ENCODE results near the gene PRKAR1B. TPM values are rescaled to one million over a fixed set of nuclear protein-coding genes. Genes with fewer than 3 reads are reported as not detected.
A peak's percentile ranks its signal among the peaks of the same experiment; 100 is the strongest.

The PRKAR1B gene
- total and polyA plus RNA-seq, 7 experiments from 2014 or later: 16.1 to 51.4 (median 28.7) TPM

GRCh38 chr7:591856-592628 lies 135.0 kb downstream of the PRKAR1B start:
- H3K27me3 ChIP-seq (ENCODE audit: control insufficient read depth in 2 of 2, insufficient read depth in 2 of 2, low read length in 2 of 2): no peaks in the 10 kb centered on the region
- Mint-ChIP-seq H3K27me3 (no peaks in the 10 kb centered on the region), H3K4me3 (no peak overlapping the region), H3K9me3 (peaks cover 0 to 11% (median 5%) of the 10 kb centered on the region in 11 donors), H3K4me1 (peaks cover 9 to 36% (median 18%) of the 10 kb centered on the region in 7 donors), H3K36me3 (peaks cover 10 to 28% (median 15%) of the 10 kb centered on the region in 5 donors), H3K27ac (peak overlapping the region in 3 of 9 donors; percentile 33 to 41 (median 33))
- intact Hi-C loops (cut with micrococcal nuclease): no loop called here
- DNase-seq (no peak), ATAC-seq (no peak)
- H3K36me3 ChIP-seq (ENCODE audit: control insufficient read depth in 2 of 3, insufficient read depth in 3 of 3, low read length in 3 of 3): peaks cover 0 to 25% (median 0%) of the 10 kb centered on the region in 3 experiments
- no peak overlapping the region for H3K27ac ChIP-seq (ENCODE audit: low read depth, low read length)
- H3K4me3 ChIP-seq (ENCODE audit: low read length): no peak overlapping the region
- H3K9me3 ChIP-seq (ENCODE audit: control insufficient read depth in 2 of 3, low read length in 3 of 3): no peaks in the 10 kb centered on the region
- ChIA-PET POLR2A (no interaction called here), CTCF (no interaction called here)
- H3K4me1 ChIP-seq (ENCODE audit: control insufficient read depth in 2 of 2, insufficient read depth in 2 of 2, low read length in 2 of 2): peaks cover 0 to 11% of the 10 kb centered on the region in 2 donors

GRCh38 chr7:590731-591551 lies 136.1 kb downstream of the PRKAR1B start:
- no peak overlapping the region for H3K4me3 Mint-ChIP-seq
- DNase-seq (no peak), ATAC-seq (no peak)
- intact Hi-C loops (cut with micrococcal nuclease): no loop called here
- Histone ChIP-seq H3K4me3 (ENCODE audit: low read length) (no peak overlapping the region), H3K36me3 (ENCODE audit: control insufficient read depth in 2 of 3, insufficient read depth in 3 of 3, low read length in 3 of 3) (peaks cover 0 to 23% (median 0%) of the 10 kb centered on the region in 3 experiments), H3K9me3 (ENCODE audit: control insufficient read depth in 2 of 3, low read length in 3 of 3) (no peaks in the 10 kb centered on the region), H3K4me1 (ENCODE audit: control insufficient read depth in 2 of 2, insufficient read depth in 2 of 2, low read length in 2 of 2) (peaks cover 0 to 11% of the 10 kb centered on the region in 2 donors), H3K27me3 (ENCODE audit: control insufficient read depth in 2 of 2, insufficient read depth in 2 of 2, low read length in 2 of 2) (no peaks in the 10 kb centered on the region), H3K27ac (ENCODE audit: low read depth, low read length) (no peak overlapping the region)
- no peaks in the 10 kb centered on the region for H3K27me3 Mint-ChIP-seq
- H3K9me3 Mint-ChIP-seq: peaks cover 0 to 14% (median 5%) of the 10 kb centered on the region in 11 donors
- peak overlapping the region in 1 of 9 donors; percentile 41 for H3K27ac Mint-ChIP-seq
- ChIA-PET POLR2A (no interaction called here), CTCF (no interaction called here)
- peaks cover 12 to 35% (median 15%) of the 10 kb centered on the region in 5 donors for H3K36me3 Mint-ChIP-seq
- H3K4me1 Mint-ChIP-seq: peaks cover 9 to 42% (median 21%) of the 10 kb centered on the region in 7 donors

- peaks cover 0 to 19% (median 5%) of the 10 kb centered on the region in 11 donors for H3K9me3 Mint-ChIP-seq
- no peak overlapping the region for H3K4me3 ChIP-seq (ENCODE audit: low read length)
- H3K4me3 Mint-ChIP-seq: no peak overlapping the region
- ATAC-seq (no peak), DNase-seq (no peak)
- no peaks in the 10 kb centered on the region for H3K27me3 Mint-ChIP-seq
- CTCF ChIA-PET: no interaction called here
- H3K27ac Mint-ChIP-seq: no peak overlapping the region
- POLR2A ChIA-PET: no interaction called here
- no peaks in the 10 kb centered on the region for H3K9me3 ChIP-seq (ENCODE audit: control insufficient read depth in 2 of 3, low read length in 3 of 3)
- peaks cover 12 to 39% (median 16%) of the 10 kb centered on the region in 5 donors for H3K36me3 Mint-ChIP-seq
- H3K36me3 ChIP-seq (ENCODE audit: control insufficient read depth in 2 of 3, insufficient read depth in 3 of 3, low read length in 3 of 3): peaks cover 0 to 15% (median 0%) of the 10 kb centered on the region in 3 experiments
- no peaks in the 10 kb centered on the region for H3K27me3 ChIP-seq (ENCODE audit: control insufficient read depth in 2 of 2, insufficient read depth in 2 of 2, low read length in 2 of 2)
- H3K4me1 Mint-ChIP-seq: peaks cover 9 to 41% (median 28%) of the 10 kb centered on the region in 7 donors
- intact Hi-C loops (cut with micrococcal nuclease): no loop called here
- peaks cover under 1 to 11% of the 10 kb centered on the region in 2 donors for H3K4me1 ChIP-seq (ENCODE audit: control insufficient read depth in 2 of 2, insufficient read depth in 2 of 2, low read length in 2 of 2)
- no peak overlapping the region for H3K27ac ChIP-seq (ENCODE audit: low read depth, low read length)
Measured at GRCh38 chr7:589781-590575, 137.1 kb downstream of the PRKAR1B start.

GRCh38 chr7:587767-588166 lies 139.3 kb downstream of the PRKAR1B start:
- ATAC-seq: no peak
- H3K9me3 ChIP-seq (ENCODE audit: control insufficient read depth in 2 of 3, low read length in 3 of 3): no peaks in the 10 kb centered on the region
- peaks cover 0 to 19% (median 5%) of the 10 kb centered on the region in 11 donors for H3K9me3 Mint-ChIP-seq
- peaks cover 15 to 51% (median 20%) of the 10 kb centered on the region in 5 donors for H3K36me3 Mint-ChIP-seq
- H3K27me3 Mint-ChIP-seq: no peaks in the 10 kb centered on the region
- no peak for DNase-seq
- ChIA-PET CTCF (no interaction called here), POLR2A (no interaction called here)
- no peaks in the 10 kb centered on the region for H3K27me3 ChIP-seq (ENCODE audit: control insufficient read depth in 2 of 2, insufficient read depth in 2 of 2, low read length in 2 of 2)
- intact Hi-C loops (cut with micrococcal nuclease): no loop called here
- H3K36me3 ChIP-seq (ENCODE audit: control insufficient read depth in 2 of 3, insufficient read depth in 3 of 3, low read length in 3 of 3): peaks cover 0 to 11% (median 0%) of the 10 kb centered on the region in 3 experiments
- peak overlapping the region in 5 of 9 donors; percentile 17 to 86 (median 54) for H3K27ac Mint-ChIP-seq
- no peak overlapping the region for H3K27ac ChIP-seq (ENCODE audit: low read depth, low read length)
- H3K4me1 ChIP-seq (ENCODE audit: control insufficient read depth in 2 of 2, insufficient read depth in 2 of 2, low read length in 2 of 2): peaks cover 15 to 17% of the 10 kb centered on the region in 2 donors
- no peak overlapping the region for H3K4me3 ChIP-seq (ENCODE audit: low read length)
- H3K4me1 Mint-ChIP-seq: peaks cover 16 to 46% (median 35%) of the 10 kb centered on the region in 7 donors
- peak overlapping the region in 1 of 10 donors; percentile 41 for H3K4me3 Mint-ChIP-seq

- intact Hi-C loops (cut with micrococcal nuclease): no loop called here
- DNase-seq (no peak), ATAC-seq (no peak)
- peak overlapping the region in 1 of 10 donors; percentile 48 for H3K4me3 Mint-ChIP-seq
- no peaks in the 10 kb centered on the region for H3K27me3 Mint-ChIP-seq
- no peaks in the 10 kb centered on the region for H3K9me3 ChIP-seq (ENCODE audit: control insufficient read depth in 2 of 3, low read length in 3 of 3)
- H3K4me1 ChIP-seq (ENCODE audit: control insufficient read depth in 2 of 2, insufficient read depth in 2 of 2, low read length in 2 of 2): peaks cover 15 to 17% of the 10 kb centered on the region in 2 donors
- no peak overlapping the region for H3K27ac ChIP-seq (ENCODE audit: low read depth, low read length)
- peaks cover 15 to 51% (median 20%) of the 10 kb centered on the region in 5 donors for H3K36me3 Mint-ChIP-seq
- H3K4me3 ChIP-seq (ENCODE audit: low read length): no peak overlapping the region
- peaks cover 14 to 42% (median 35%) of the 10 kb centered on the region in 7 donors for H3K4me1 Mint-ChIP-seq
- H3K9me3 Mint-ChIP-seq: peaks cover 0 to 19% (median 5%) of the 10 kb centered on the region in 11 donors
- H3K36me3 ChIP-seq (ENCODE audit: control insufficient read depth in 2 of 3, insufficient read depth in 3 of 3, low read length in 3 of 3): peaks cover 0 to 15% (median 0%) of the 10 kb centered on the region in 3 experiments
- no peaks in the 10 kb centered on the region for H3K27me3 ChIP-seq (ENCODE audit: control insufficient read depth in 2 of 2, insufficient read depth in 2 of 2, low read length in 2 of 2)
- peak overlapping the region; percentile 60 to 98 (median 96) for H3K27ac Mint-ChIP-seq
- CTCF ChIA-PET: no interaction called here
- POLR2A ChIA-PET: interaction anchor here (0.6 kb wide), 1 partner anchor 1762 kb away, joined by 4 read pairs; no protein-coding TSS in a partner anchor
Measured at GRCh38 chr7:586494-586893, 140.6 kb downstream of the PRKAR1B start.

- H3K4me1 Mint-ChIP-seq: peaks cover 14 to 44% (median 35%) of the 10 kb centered on the region in 7 donors
- H3K4me3 Mint-ChIP-seq: peak overlapping the region in 4 of 10 donors; percentile 11 to 59 (median 30)
- Histone ChIP-seq H3K4me1 (ENCODE audit: control insufficient read depth in 2 of 2, insufficient read depth in 2 of 2, low read length in 2 of 2) (peaks cover 15 to 17% of the 10 kb centered on the region in 2 donors), H3K4me3 (ENCODE audit: low read length) (no peak overlapping the region), H3K27ac (ENCODE audit: low read depth, low read length) (no peak overlapping the region), H3K27me3 (ENCODE audit: control insufficient read depth in 2 of 2, insufficient read depth in 2 of 2, low read length in 2 of 2) (no peaks in the 10 kb centered on the region), H3K36me3 (ENCODE audit: control insufficient read depth in 2 of 3, insufficient read depth in 3 of 3, low read length in 3 of 3) (peaks cover 0 to 15% (median 0%) of the 10 kb centered on the region in 3 experiments), H3K9me3 (ENCODE audit: control insufficient read depth in 2 of 3, low read length in 3 of 3) (no peaks in the 10 kb centered on the region)
- DNase-seq (no peak), ATAC-seq (no peak)
- POLR2A ChIA-PET: interaction anchor here (0.6 kb wide), 1 partner anchor 1763 kb away, joined by 4 read pairs; no protein-coding TSS in a partner anchor
- H3K9me3 Mint-ChIP-seq: peaks cover 0 to 19% (median 5%) of the 10 kb centered on the region in 11 donors
- peak overlapping the region; percentile 60 to 98 (median 96) for H3K27ac Mint-ChIP-seq
- peaks cover 15 to 51% (median 20%) of the 10 kb centered on the region in 5 donors for H3K36me3 Mint-ChIP-seq
- CTCF ChIA-PET: no interaction called here
- H3K27me3 Mint-ChIP-seq: no peaks in the 10 kb centered on the region
- intact Hi-C loops (cut with micrococcal nuclease): loop anchor here (2.0 kb wide), 2 partner anchors 55 to 141 kb away; partner anchors contain the start of genes DNAAF5 (in 1 of the 2) and PRKAR1B (in 1 of the 2)
Measured at GRCh38 chr7:585873-586272, 141.2 kb downstream of the PRKAR1B start.

Measured in naive thymus-derived CD4-positive, alpha-beta T cell (primary cell).